ENCODE data around the gene LTBP2. TPM values are rescaled to one million over a fixed set of nuclear protein-coding genes. Genes with fewer than 3 reads are reported as not detected.

LTBP2 gene
- total RNA-seq, 1 donor from 2014 or later: 2.9 TPM

DNA sequence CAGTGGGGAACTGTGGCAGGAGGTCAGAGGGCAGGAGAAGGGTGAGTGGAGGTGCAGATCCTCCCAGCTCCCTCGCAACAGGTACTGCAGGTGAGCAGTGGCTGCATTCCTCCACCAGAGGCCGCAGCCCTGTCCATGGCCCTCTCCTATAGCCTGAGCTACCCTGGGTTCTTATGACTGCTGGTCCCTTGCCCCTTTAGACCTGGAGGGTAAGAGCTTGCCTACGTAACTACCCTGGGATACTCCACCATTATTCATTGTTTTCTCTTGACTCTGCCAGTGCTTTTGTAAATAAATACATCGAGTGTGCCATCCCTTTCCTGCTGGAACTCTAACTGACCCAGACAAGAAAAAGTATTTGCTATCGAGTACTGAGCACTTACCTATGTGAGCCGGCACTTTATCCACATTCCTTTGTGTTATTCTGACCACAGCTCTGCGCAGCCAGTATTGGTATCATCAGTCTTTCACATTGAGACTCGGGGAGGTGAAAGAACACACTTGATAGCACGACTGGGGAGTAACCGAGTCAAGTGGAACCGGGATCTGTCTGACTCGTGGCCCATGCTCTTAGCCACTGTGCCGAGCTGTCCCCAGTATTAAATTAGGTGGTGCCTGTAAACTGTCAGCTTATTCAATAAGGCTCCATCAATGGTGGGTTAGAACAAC lies 38.5 kb downstream of the LTBP2 start:
- TF ChIP-seq, protein P1, sequence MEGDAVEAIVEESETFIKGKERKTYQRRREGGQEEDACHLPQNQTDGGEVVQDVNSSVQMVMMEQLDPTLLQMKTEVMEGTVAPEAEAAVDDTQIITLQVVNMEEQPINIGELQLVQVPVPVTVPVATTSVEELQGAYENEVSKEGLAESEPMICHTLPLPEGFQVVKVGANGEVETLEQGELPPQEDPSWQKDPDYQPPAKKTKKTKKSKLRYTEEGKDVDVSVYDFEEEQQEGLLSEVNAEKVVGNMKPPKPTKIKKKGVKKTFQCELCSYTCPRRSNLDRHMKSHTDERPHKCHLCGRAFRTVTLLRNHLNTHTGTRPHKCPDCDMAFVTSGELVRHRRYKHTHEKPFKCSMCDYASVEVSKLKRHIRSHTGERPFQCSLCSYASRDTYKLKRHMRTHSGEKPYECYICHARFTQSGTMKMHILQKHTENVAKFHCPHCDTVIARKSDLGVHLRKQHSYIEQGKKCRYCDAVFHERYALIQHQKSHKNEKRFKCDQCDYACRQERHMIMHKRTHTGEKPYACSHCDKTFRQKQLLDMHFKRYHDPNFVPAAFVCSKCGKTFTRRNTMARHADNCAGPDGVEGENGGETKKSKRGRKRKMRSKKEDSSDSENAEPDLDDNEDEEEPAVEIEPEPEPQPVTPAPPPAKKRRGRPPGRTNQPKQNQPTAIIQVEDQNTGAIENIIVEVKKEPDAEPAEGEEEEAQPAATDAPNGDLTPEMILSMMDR (IDR thresholded peaks at IDR 0.05; ENCODE audit: unreplicated experiment): no peak
- Mint-ChIP-seq H3K4me1 (peaks cover 67% of the 10 kb centered on the region), H3K9me3 (no peaks in the 10 kb centered on the region), H3K4me3 (no peak overlapping the region), H3K36me3 (no peaks in the 10 kb centered on the region), H3K27me3 (ENCODE audit: low read depth) (no peaks in the 10 kb centered on the region), H3K27ac (peak overlapping the region; percentile 96)
- no peak for DNase-seq (ENCODE audit: low spot score in 2 of 2, unreplicated experiment in 2 of 2)

DNA sequence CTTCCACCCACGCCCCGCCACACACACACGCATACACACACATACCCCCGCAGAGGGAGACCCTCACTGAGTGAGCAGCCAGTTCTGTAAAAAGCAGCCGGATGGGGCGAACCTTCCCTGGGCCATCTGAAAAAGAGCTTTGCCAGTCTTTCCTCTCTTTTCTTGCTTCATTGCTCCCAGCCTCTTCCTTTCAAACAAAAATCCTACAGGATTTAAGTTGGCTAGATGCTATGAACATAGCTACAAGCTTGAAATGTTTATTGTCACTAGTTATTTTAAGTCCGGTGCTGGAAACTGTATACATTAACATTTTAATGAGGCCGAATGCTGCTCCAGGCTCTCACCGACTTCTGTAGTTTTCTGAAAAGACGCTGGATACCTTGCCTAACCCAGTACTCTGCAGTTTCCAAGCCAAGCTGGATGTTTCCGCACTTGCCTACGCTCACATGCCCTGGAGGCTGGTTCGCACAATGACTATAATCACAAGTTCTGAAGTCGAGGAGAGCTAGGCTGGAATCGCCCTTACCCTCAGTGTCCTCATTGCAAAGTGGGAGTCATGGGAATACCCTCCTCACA lies 39.2 kb downstream of the LTBP2 start:
- Mint-ChIP-seq H3K4me3 (peak overlapping the region; percentile 60), H3K27ac (peak overlapping the region; percentile 96), H3K27me3 (ENCODE audit: low read depth) (no peaks in the 10 kb centered on the region), H3K9me3 (no peaks in the 10 kb centered on the region), H3K4me1 (peaks cover 75% of the 10 kb centered on the region), H3K36me3 (no peaks in the 10 kb centered on the region)
- peak in 1 of 2 experiments; percentile 65 for DNase-seq (ENCODE audit: low spot score in 2 of 2, unreplicated experiment in 2 of 2)
- TF ChIP-seq, protein P1 (IDR thresholded peaks at IDR 0.05; ENCODE audit: unreplicated experiment): no peak

DNA sequence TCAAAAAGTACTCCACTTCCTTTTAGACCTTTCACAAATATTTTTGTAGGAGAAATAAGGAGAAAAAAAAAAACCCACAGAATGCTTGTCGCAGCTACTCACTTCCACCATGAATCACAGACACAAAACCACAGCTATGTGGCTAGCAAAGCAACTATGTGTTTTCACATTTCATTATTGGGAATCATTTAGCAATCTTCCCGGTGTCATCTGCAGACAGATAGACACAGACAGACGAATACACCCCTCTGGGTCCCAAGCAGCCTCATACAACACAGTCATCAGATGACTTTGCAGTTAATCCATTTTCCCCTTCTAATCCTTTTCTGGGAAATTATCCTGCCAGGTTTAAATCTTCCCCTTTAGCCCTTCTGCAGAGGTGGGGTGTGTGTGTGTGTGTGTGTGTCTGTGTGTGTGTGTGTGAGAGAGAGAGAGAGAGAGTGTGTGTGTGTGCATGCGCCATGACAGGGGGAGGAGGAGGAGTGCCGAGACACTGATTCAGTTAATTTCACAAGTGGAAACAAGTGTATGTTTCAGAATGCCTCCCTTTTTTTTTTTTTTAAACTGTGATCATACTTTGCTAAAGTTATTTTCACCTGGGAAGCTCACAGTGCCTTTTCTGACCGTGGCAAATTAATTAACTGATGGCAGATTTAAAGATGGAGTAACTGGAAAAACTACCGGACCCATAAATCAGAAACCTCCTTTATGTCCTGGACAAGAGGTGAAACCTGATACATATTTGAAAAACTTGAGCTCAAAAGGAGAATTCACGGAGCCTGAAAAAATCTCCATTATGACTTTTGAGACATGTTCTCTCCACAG lies 39.9 kb downstream of the LTBP2 start:
- Mint-ChIP-seq H3K4me1 (peaks cover 81% of the 10 kb centered on the region), H3K4me3 (peak overlapping the region; percentile 60), H3K27ac (peak overlapping the region; percentile 96), H3K27me3 (ENCODE audit: low read depth) (no peaks in the 10 kb centered on the region), H3K36me3 (no peaks in the 10 kb centered on the region), H3K9me3 (no peaks in the 10 kb centered on the region)
- TF ChIP-seq, protein P1 (IDR thresholded peaks at IDR 0.05; ENCODE audit: unreplicated experiment): no peak
- no peak for DNase-seq (ENCODE audit: low spot score in 2 of 2, unreplicated experiment in 2 of 2)

DNA sequence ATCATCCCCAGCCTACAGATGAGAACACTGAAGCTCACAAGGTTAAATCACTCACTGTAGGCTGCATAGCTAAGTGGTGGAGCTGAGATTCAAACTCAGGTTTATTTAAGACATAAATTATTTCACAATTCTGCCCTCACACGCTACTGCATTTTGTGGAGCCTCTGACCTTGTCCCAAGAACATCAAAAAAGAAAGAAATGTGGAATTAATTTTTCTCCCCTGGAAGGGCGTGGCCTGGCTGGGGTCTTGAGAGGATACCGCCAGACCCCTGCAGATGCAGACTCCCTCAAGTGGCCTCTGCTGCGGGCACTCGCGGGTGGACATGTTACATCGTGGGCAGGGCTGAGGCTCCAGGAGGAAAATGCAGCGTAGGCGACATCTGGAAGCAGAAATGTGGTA lies 40.6 kb downstream of the LTBP2 start:
- Mint-ChIP-seq H3K4me3 (peak overlapping the region; percentile 60), H3K9me3 (no peaks in the 10 kb centered on the region), H3K36me3 (no peaks in the 10 kb centered on the region), H3K27me3 (ENCODE audit: low read depth) (no peaks in the 10 kb centered on the region), H3K4me1 (peaks cover 82% of the 10 kb centered on the region), H3K27ac (peak overlapping the region; percentile 96)
- no peak for DNase-seq (ENCODE audit: low spot score in 2 of 2, unreplicated experiment in 2 of 2)
- TF ChIP-seq, protein P1 (IDR thresholded peaks at IDR 0.05; ENCODE audit: unreplicated experiment): no peak

DNA sequence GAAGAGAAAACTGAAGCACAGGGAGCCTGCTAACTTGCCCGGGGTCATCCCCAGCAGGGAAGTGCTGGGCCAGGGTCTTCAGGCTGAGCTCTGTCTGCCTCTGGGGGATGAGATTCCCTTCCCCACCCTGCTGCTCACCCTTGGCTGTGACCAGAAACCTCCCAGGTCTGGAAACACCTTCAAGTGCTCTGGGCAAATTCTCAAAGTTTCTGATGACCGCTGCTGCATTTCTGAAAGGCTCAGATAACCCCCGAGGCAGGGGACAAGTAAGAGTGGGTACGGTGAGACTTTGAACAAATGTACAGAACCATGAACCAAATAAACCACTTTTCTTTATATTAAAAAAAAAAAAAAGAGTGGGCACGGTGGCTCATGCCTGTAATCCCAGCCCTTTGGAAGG lies 41.3 kb downstream of the LTBP2 start:
- Mint-ChIP-seq H3K27ac (peak overlapping the region; percentile 89), H3K4me1 (peaks cover 86% of the 10 kb centered on the region), H3K4me3 (no peak overlapping the region), H3K36me3 (no peaks in the 10 kb centered on the region), H3K27me3 (ENCODE audit: low read depth) (no peaks in the 10 kb centered on the region), H3K9me3 (no peaks in the 10 kb centered on the region)
- no peak for DNase-seq (ENCODE audit: low spot score in 2 of 2, unreplicated experiment in 2 of 2)
- TF ChIP-seq, protein P1 (IDR thresholded peaks at IDR 0.05; ENCODE audit: unreplicated experiment): no peak

All from mesothelial cell of epicardium (in vitro differentiated cells).